ENCODE data around the gene NR2F1-AS1.

NR2F1-AS1 gene

GRCh38 chr5:93573354-93574351 lies 7.4 kb downstream of the NR2F1-AS1 start:
- Histone ChIP-seq H3K27me3 (replicated peaks; ENCODE audit: insufficient read depth, low read length) (no peaks in the 10 kb centered on the region), H3K36me3 (replicated peaks; ENCODE audit: insufficient read depth, low read length) (no peaks in the 10 kb centered on the region), H3K4me1 (ENCODE audit: low read length) (no peaks in the 10 kb centered on the region), H4K20me1 (ENCODE audit: insufficient read depth, low read length) (no peaks in the 10 kb centered on the region), H3K27ac (ENCODE audit: low read length) (no peak overlapping the region), H3K9ac (ENCODE audit: low read length) (no peak overlapping the region), H3F3A (ENCODE audit: insufficient read depth, low read length) (no peaks in the 10 kb centered on the region), H3K79me2 (ENCODE audit: low read length) (no peaks in the 10 kb centered on the region), H3K4me2 (ENCODE audit: low read depth, low read length) (no peak overlapping the region), H3K9me2 (replicated peaks; ENCODE audit: insufficient read depth, low read length) (no peaks in the 10 kb centered on the region), H3K9me3 (replicated peaks; ENCODE audit: insufficient read depth, low read length) (no peaks in the 10 kb centered on the region), H3K4me3 (ENCODE audit: low read length) (no peak overlapping the region), H2AFZ (ENCODE audit: low read length) (no peak overlapping the region)
- TF ChIP-seq EZH2phosphoT487 (IDR thresholded peaks at IDR 0.05; ENCODE audit: low read length): no peak
- no peak for DNase-seq

- TF ChIP-seq EZH2 (optimal IDR thresholded peaks at IDR 0.05; ENCODE audit: low read depth, low read length) (no peak), CTCF (IDR thresholded peaks at IDR 0.05; ENCODE audit: low read length) (no peak), EZH2phosphoT487 (IDR thresholded peaks at IDR 0.05; ENCODE audit: low read length) (no peak)
Measured at GRCh38 chr5:93572608-93573353, 8.2 kb downstream of the NR2F1-AS1 start.

GRCh38 chr5:93572101-93572607 lies 8.9 kb downstream of the NR2F1-AS1 start:
- Histone ChIP-seq H3K36me3 (replicated peaks; ENCODE audit: insufficient read depth, low read length) (no peaks in the 10 kb centered on the region), H2AFZ (ENCODE audit: low read length) (no peak overlapping the region), H3K9ac (ENCODE audit: low read length) (no peak overlapping the region), H3K4me1 (ENCODE audit: low read length) (no peaks in the 10 kb centered on the region), H3K4me3 (ENCODE audit: low read length) (no peak overlapping the region), H3K27me3 (replicated peaks; ENCODE audit: insufficient read depth, low read length) (no peaks in the 10 kb centered on the region), H3K9me3 (replicated peaks; ENCODE audit: insufficient read depth, low read length) (no peaks in the 10 kb centered on the region), H3K4me2 (ENCODE audit: low read depth, low read length) (no peak overlapping the region), H3K79me2 (ENCODE audit: low read length) (no peaks in the 10 kb centered on the region), H3K9me2 (replicated peaks; ENCODE audit: insufficient read depth, low read length) (no peaks in the 10 kb centered on the region), H3F3A (ENCODE audit: insufficient read depth, low read length) (no peaks in the 10 kb centered on the region), H3K27ac (ENCODE audit: low read length) (no peak overlapping the region), H4K20me1 (ENCODE audit: insufficient read depth, low read length) (no peaks in the 10 kb centered on the region)
- DNase-seq: no peak
- TF ChIP-seq EZH2 (optimal IDR thresholded peaks at IDR 0.05; ENCODE audit: low read depth, low read length) (no peak), EZH2phosphoT487 (IDR thresholded peaks at IDR 0.05; ENCODE audit: low read length) (no peak), CTCF (IDR thresholded peaks at IDR 0.05; ENCODE audit: low read length) (no peak)

More at GRCh38 chr5:93572608-93573353, 8.2 kb downstream of the NR2F1-AS1 start:
- no peaks in the 10 kb centered on the region for H3K9me3 ChIP-seq (replicated peaks; ENCODE audit: insufficient read depth, low read length)
- H3K4me1 ChIP-seq (ENCODE audit: low read length): no peaks in the 10 kb centered on the region
- no peak overlapping the region for H3K9ac ChIP-seq (ENCODE audit: low read length)
- H3K9me2 ChIP-seq (replicated peaks; ENCODE audit: insufficient read depth, low read length): no peaks in the 10 kb centered on the region
- no peaks in the 10 kb centered on the region for H4K20me1 ChIP-seq (ENCODE audit: insufficient read depth, low read length)
- no peaks in the 10 kb centered on the region for H3K36me3 ChIP-seq (replicated peaks; ENCODE audit: insufficient read depth, low read length)
- H3K4me3 ChIP-seq (ENCODE audit: low read length): no peak overlapping the region
- no peak overlapping the region for H3K4me2 ChIP-seq (ENCODE audit: low read depth, low read length)
- no peaks in the 10 kb centered on the region for H3K27me3 ChIP-seq (replicated peaks; ENCODE audit: insufficient read depth, low read length)
- H3K79me2 ChIP-seq (ENCODE audit: low read length): no peaks in the 10 kb centered on the region
- H3K27ac ChIP-seq (ENCODE audit: low read length): no peak overlapping the region
- no peak for DNase-seq
- H3F3A ChIP-seq (ENCODE audit: insufficient read depth, low read length): no peaks in the 10 kb centered on the region
- H2AFZ ChIP-seq (ENCODE audit: low read length): no peak overlapping the region

All from MM.1S (cell line).